Measurements from ENCODE around the gene ZDHHC8.

ZDHHC8 gene

DNA sequence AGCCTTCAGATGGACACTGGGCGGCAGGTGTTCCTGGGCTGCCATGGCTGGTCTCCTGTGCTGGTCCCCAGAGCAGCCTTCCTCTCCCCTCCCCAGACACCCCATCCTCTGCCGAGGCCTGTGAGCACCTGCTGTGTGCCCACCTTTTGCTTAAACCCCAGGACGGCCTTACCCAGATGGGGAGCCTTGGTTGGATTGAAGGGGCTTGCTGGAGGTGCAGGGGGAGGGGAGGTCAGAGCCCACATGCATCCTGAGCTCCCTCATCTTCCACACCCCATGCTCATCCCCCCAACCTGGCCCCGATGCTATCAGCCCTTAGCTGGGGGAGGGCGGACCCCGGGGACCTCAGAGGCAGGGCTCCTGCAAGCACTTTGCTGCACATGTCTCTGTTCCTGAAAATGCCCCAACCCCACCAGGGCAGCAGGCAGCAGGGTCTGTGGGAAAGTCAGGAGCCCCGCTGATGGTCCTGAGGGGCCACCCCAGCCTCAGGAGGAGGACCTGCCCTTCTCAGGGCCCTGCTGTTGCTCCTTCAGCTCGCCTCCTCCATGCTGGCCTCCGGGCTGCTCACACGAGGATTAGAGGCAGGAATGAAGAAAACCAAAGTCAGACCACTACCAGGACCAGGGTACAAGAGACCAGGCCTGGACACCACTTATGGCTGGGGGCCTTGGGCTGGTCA lies 60.8 kb downstream of the ZDHHC8 start:
- in situ Hi-C loops (cut with MboI; ENCODE audit: low sequenced_read_pairs) = no loop called here

DNA sequence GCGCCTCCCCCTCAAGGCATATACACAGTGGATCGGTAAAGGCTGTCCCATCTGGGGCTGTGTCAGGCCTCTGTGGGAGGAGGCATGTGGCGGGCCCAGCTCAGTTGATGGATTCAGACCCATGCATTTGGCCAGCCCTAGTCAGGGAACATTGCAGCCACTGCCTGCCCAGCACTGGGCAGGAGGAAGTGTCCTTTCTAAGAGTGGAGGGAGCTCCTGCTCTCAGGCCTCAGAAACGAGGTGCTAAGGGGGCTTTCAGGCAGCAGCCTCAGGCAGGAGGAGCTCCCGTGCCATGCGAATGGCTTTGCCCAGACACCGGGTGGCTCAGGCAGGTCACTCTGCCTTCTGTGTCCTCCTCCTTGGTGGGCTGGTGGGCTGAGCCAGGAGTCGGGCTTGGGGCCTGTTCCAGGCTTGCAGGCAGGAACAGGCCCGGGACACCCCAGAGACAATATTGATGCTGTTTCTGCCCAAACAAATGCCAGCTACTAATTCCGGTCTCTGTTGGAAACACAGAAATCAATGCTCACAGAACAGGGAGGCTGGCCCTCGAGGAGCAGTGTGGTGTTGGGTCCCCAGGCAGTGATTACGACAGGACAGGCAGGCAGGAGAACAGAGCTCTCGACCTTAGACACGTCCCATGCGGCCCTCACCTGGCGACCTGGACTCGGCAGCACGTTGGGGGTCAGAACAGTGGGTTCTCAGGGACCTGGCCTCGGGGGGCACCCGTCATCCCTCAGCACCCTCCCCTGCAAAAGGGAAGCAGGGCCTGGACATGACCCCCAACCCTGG lies 61.6 kb downstream of the ZDHHC8 start:
- in situ Hi-C loops (cut with MboI; ENCODE audit: low sequenced_read_pairs) = no loop called here

DNA sequence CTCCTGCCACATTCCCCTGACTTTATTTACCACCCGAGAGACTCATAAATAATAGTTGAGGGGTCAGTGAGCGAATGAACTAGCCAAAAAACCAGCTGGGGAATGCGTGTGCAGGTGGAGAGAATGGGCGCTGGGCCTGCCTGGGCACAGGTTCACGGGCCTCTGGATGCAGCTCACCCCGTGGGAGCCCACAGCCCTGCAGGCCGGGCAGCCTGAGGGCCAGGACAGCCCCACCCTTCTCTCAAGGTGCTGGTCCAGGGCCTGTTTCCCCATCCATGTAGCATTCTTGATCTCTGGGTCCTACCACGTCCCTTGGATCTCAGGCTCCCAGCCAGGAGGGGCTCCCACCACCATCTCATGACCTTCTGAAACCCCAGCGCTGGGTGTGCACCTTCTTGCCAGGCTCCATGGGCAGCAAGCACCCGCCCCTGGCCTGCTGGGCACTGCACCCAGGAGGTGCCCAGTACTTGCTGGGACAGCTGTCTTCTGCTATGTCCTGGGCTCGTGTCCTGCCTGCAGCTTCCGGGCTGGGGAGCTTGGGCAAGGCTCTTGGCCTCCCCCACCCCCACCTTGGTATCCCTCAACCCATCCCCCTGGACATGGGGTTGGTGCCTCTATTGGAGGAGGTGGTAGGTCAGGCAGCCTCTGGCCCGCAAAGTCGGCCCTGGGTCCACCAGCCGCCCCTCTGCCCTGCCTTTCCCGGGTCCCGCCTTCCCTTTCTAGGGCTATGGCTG lies 62.3 kb downstream of the ZDHHC8 start:
- in situ Hi-C loops (cut with MboI; ENCODE audit: low sequenced_read_pairs) = no loop called here

DNA sequence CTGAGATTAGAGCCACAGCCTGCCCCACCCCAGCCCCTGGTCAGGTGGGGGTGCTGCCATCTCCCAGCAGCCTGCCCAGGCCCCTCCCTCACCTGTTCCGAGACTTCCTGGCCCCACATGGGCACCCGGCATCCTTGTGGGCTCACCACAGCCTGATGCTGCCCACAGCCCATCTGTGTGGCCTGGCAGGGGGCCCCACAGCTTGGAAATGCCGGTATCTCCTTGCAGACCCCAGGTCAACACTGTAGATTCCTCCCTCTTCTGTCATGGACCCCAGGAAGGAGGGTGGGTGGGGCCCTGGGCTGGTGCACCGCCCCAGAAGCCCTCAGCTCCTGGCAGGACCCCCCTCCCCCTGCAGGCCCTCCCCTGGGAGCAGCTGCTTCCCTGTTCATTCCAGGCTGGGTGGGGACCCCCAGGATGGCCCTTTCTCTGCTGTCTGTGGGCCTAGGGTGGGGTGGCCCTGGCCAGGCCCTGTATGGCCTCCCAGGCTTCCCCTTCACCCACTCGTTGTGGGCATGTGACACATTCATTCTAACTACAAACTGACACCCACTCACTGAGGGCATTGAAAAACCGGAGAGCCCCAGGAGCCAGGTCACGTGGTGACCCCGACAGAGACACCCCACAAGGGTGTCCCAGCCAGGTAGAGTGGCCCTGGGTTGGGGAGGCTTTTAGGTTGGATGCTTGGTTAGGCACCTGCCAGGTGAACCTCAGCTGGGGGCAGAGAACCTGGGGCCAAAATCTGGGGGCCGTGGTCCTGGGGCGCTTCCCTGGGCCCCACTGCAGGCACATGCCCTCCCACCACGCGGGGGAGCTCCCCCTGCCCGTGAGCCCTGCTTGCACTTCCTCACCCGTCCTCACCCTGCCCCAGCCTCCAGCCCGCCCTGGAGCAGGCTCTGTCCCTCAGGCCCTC lies 63.3 kb downstream of the ZDHHC8 start:
- in situ Hi-C loops (cut with MboI; ENCODE audit: low sequenced_read_pairs) = no loop called here

DNA sequence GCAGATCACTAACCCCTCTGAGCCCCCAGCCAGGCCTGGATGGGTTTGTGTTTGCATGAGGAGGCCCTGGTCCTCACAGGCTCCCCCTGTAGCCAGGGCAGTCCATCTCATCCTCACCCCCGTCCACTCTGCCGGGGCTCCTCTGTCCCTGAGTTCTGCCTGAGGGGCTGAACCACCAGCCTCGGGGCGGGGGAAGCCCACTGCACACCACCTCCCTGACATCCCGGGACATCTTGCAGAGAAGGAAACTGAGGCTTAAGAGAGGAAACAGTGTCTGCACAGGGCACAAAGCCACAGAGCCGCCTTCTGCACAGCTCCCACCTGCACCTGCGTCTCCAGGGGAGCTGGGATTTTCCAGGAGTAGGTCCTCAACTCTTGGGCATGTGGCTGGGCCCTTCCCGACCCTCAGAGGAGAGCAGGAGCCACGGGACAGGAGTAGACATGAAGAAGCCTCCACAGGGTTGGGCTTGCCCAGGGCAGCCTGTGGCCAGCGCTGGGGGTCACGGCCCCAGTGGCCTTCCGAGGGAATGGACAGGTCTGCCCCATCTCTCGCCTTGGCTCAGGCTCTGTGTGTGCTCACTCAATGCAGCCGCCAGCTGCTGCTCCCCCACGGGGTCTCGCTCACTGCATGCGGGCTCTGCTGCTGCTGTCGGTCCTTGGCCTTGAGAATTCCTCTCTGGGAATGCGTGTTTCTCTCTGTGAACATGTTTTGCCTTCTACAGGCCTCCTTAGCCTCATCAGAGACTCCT lies 64.7 kb downstream of the ZDHHC8 start:
- in situ Hi-C loops (cut with MboI; ENCODE audit: low sequenced_read_pairs) = no loop called here
